NCI-H146 (cell line): ENCODE measurements around the gene ADAMTSL5.
"Not testable (repeated sequence)": the region's sequence is repeated elsewhere in the genome, so short reads cannot be mapped to it uniquely, and the experiment has no call there.

Source experiments
- DNase-seq: peaks from one replicate; lab custom pipeline; 2025; lab: John Stamatoyannopoulos, UW

ADAMTSL5 gene

DNA sequence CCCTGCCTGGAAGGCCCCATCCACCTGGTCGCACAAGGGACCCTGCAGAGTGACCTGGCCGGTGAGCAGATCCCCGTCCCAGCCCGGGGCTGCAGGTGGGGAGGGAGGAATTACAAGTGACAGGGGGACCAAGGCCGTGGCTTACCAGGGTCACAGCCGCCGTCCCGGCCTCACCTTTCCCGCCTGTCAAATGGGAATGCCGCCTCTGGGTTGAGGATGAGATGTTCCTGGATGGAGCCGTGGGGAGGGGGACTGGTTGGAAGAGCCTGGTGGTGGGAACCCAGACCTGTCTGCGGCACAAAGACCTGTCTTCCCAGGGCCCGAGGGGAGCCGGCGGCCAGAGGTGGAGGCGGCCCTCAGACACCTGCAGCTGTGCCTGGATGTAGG, 16.6 kb upstream of the ADAMTSL5 start:
- DNase-seq, result no peak

DNA sequence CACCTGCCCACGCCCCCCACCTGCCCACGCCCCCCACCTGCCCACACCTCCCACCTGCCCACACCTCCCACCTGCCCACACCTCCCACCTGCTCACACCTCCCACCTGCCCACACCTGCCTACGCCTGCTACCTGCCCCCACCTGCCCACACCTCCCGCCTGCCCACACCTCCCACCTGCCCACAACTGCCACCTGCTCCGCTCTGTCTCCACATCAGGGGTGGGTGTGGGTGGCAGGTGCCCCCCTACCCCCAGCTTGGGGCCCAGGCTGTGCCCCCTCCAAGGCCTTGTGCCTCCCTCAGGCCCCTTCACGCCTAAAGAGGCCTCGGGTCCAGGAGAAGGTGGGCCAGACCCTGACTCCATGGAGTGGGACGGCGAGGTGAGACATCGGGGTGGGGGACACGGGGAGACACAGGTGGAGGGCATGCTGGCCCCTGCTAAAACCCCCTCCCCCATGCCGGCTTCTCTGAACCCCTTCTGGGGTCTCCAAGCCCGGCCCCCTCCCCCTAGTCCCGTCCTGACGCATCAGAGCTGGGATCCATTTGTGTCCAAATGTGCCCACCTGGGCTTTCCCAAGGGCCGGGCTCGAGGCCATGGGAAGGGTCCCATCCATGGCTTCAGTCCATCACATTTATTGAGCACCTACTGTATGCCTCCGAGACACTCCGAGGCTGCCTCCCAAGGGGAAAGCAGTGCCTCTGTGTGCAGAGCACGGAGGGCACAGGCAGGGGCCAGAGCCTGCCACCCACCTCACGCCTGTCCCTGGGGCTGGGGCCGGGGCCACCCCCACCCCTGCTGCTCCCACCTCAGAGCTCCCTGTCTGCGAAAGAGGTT, 16.0 kb upstream of the ADAMTSL5 start:
- DNase-seq, result no peak

DNA sequence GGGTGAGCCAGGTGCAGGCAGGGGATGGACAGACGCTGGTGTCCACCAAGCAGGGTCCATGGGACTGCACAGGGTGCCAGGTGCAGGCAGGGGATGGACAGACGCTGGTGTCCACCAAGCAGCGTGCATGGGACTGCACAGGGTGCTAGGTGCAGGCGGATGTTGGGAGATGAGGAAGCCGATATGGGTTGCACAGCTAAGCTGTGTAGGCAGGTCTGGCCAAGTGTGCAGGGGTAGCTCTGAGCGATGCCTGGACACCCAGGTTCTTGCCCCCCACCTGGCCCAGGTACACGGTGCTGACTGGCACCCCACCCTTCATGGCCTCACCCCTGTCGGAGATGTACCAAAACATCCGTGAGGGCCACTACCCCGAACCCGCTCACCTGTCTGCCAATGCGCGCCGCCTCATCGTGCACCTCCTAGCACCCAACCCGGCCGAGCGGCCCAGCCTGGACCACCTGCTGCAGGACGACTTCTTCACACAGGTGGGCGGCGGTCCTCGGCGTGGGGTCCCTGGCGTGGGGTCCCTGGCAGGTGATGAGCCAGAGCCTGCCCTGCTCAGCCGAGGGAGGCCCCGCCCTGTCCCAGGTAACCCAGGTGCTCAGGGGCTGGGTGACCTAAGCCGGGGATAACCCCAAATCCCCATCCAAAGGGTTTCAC, 15.0 kb upstream of the ADAMTSL5 start:
- DNase-seq, result no peak

DNA sequence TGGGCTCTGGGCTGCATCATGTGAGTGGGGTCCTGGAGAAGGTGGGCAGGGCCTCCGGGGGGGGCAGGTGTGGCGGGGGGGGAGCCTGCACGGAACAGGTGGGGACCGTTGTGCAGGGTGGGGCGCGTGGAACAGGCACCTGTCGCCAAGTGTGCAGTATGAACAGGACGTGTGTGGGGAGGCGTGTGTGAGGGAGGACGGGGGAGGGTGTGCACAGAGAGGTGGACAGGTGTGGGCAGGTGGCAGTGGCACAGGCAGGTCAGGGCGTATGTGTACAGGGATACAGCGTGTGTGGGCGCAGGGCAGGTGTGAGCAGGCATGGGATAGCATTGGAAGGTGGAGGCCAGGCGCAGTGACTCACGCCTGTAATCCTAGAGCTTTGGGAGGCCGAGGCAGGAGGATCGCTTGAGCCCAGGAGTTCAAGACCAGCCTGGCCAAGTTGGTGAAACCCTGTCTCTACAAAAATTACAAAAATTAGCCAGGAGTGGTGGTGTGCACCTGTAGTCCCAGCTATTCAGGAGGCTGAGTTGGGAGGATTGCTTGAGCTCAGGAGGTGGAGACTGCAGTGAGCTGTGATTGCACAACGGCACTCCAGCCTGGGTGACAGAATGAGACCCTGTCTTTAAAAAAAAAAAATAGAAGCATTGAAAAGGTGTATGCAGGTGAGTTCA, 14.3 kb upstream of the ADAMTSL5 start:
- DNase-seq, result no peak

DNA sequence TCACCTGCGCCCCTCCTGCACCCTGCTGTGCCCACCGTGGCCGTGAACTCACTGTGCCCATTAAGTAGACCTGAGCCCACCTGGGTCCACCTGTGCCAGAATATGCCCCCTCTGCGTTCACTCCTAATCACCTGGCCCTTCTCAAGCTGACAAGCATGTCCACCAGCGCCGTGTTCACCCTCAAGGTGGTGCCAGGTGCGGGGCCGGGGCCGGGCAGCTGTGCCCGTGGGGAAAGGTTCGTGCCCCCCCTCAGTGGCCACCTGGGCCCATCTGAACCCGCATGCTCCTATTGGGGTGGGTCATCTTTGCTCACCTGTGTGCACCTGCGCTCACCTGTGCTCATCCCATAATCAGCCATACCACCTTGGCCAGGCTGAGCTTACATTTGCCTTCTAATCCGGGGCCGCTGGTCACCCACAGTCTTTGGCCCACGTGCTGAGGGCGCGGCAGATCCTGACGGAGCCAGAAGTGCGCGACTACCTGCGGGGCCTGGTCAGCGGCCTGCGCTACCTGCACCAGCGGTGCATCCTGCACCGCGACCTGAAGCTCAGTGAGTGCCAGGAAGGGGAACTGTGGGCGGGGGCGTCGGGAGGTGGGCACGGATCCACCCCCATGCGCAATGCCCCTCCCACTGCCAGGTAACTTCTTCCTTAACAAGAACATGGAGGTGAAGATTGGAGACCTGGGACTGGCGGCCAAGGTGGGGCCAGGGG, 13.4 kb upstream of the ADAMTSL5 start:
- no peak for DNase-seq

DNA sequence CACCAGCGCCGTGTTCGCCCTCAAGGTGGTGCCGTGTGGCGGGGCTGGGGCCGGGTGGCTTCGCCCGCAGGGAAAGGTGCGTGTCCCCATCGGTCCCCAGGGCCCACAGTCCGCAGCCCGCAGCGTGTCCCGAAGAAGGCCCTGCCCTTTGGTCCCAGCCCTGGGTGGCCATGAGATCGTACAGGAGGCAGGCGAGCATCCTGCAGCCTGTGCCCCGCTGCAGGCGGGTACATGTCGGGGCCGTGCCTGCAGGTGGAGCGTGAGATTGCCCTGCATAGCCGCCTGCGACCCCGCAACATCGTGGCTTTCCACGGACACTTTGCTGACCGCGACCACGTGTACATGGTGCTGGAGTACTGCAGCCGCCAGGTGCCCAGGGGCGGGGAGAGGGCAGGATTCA, 12.5 kb upstream of the ADAMTSL5 start:
- no peak for DNase-seq

DNA sequence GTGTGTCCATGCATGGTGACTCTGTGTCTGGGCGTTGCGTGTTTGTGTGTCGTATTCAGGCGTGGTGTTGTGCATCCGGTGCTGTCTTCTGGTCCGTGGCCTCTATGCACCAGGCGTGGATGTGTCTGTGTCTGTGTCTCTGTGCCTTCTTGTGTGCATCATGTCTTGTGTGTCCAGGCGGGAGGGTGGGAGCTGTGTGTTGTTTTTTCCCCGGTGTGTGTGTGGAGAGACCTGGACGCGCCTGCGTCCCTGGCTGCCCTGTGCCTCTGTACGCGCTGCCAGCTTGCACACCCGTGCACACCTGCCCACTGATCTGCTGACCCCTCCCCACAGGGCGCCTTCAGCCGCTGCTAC, 12.1 kb upstream of the ADAMTSL5 start:
- DNase-seq, result no peak

DNA sequence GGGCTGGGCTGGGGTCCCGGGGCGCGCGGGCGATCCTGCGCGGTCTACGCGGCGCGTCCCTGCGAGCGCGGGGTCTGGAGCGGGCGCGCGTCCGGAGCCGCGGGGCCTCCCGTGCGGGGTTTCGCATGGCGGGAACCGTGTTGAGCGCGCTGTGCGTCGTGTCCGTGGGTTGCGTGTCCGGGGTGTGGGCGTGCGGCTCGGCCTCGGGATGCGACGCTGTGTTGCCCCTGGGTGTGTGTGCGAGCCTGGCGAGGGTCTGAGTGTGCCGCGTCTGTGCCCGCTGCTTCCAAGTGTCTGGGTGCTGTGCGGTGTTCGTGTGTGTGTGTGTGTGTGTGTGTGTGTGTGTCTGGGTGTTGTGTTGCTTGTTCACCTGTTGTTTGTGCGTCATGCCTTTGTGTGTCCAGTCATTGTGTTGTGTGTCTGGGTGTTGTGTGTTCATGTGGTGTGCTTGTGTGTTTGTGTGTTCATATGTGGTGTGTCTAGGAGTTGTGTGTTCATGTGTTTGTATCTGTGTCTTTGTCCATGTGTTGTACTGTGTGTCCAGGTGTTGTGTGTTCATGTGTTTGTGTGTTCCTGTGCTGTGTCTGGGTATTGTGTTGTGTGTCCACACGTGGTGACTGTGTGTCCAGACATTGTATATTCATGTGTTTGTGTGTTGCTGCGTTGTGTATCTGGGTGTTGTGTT, 11.6 kb upstream of the ADAMTSL5 start:
- no peak for DNase-seq

DNA sequence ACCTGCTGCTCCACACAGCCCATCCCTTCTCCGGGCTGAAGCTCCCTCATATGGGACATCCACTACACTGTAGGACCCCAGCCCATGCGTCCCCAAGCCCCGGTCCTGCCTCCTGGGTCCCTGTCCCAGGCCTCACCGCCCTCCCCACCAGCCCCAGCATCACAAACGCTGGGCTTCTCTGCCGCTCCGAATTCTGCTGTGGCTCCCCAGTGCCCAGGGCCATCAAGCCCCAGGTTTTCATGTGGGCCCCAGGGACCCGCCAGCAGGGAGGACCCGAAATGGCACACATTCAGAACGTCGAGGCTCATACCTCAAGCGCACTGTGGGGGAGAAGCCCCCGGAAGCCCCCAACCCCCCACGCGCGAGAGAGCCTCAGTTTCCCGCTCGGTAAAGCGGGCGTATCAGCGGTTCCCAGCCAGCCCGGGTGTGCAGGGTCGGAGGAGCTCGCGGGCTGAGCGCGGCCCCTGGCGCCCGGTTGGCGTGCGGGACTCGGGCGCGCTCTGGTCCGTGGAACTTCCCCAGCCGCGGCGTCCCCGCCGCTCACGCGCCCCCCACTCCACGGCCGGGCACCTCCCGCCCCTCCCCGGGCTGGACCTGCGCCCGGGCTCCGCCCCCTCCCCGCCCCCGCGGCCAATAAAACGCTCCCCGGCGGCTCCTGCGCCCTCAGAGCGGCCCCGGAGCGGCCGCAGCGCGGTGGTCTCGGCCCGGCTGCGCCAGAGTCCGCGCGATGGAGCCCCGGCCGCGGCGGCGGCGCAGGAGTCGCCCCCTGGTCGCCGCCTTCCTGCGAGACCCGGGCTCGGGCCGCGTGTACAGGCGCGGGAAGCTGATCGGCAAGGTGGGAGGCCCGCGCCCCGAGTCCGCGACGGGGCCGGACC, 10.8 kb upstream of the ADAMTSL5 start, which contains the start of gene PLK5:
Gene PLK5, plus strand, starts transcription at position 666 of the 875 bp plus-strand sequence. CDS start 2,920 bp downstream, outside the sequence.
- no peak for DNase-seq

DNA sequence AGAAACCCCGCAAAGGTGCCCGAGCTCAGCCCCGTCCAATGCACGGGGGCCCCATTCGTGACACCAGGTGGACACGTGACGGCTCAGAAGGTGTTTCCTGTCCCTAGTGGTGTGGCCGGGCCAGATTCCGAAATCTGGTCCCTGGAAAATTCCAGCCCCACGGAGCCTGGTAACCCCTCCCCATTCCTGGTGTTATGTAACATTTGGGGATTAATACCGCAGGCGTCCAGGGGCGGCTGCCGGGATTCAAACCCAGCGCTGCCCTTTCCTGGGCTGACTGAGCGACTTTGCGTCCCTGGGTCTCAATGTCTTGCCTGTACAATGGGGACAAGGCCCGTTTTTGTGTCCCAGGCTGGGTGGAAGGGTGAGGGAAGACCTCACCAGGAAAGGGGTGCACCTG, 10.0 kb upstream of the ADAMTSL5 start:
- DNase-seq, result no peak

DNA sequence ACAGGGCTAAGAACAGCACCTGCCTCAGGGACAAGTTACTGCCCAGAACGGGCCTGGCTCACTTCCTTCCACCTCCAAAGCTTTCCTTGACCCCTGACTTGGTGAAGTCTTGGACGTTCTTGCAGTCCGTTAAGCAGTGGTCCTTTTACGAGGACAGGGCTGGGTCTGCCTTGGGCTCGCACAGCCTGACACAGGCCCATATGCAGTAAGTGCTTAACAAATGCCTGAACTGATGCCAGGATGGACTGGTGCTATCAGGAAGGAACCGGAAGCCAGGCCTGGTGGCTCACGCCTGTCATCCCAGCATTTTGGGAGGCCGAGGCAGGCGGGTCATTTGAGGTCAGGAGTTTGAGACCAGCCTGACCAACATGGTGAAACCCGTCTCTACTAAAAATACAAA, 9.2 kb upstream of the ADAMTSL5 start:
- DNase-seq, result no peak

DNA sequence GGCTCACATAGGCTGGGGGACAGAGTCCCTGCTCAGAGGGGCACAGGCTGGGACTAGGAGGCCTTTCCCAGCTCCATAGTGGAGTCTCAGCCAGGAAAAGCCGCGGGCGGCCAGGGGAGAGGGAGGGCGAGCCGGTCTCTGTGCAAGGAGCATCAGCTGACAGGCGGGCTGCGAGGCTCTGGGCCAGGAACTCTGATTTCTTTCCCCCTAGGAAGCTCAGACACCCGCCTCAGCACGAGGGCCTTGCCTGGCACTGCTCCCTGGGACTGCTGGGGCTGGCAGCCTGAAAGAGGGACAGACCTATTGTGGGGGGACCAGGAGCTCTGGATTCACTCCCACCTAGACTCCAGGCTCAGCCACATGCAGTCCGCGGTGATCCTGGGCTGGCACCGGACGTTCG, 8.8 kb upstream of the ADAMTSL5 start:
- DNase-seq, result no peak

DNA sequence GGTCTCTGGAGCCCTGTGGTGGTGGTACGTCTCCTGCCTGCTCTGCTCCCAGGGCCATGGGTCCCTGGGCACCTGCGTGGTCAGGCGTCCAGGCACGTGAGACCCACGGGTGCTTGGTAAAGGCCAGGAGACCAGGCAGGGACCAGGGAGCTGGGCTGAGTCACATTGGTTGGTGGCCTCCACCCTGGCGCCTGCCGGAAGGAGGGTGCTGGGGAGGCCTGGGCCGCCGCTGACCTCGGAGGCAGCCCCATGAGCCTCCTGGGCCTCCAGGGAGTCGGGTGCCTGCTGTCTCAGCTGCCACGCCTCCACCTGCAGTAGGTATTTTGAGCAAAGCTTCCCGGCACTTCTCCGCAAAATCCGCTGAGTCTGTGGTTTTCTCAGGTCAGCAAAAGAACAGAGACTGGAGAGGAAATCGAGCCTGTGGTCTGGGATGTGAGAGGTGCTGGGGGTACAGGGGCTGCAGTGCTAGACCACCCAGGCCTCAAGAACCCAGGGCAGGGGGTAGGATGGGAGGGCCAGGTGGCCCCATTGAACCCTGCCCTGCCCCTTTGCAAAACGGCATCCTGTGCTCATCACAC, 7.5 kb upstream of the ADAMTSL5 start:
- no peak for DNase-seq

DNA sequence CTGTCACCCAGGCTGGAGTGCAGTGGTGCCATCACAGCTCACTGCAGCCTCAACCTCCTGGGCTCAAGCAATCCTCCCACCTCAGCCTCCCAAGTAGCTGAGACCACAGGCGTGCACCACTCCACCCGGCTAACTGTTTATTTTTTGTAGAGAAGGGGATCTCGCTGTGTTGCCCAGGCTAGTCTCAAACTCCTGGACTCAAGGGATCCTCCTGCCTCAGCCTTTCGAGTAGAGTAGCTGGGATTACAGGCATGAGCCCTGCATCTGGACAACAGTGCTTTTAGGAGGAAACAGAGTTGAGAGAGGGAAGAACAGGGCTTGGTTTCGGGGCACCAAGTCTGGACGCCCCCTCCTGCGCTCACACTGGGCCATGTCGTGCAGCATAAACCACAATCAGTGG, 7.0 kb upstream of the ADAMTSL5 start:
- not testable (repeated sequence) for DNase-seq

DNA sequence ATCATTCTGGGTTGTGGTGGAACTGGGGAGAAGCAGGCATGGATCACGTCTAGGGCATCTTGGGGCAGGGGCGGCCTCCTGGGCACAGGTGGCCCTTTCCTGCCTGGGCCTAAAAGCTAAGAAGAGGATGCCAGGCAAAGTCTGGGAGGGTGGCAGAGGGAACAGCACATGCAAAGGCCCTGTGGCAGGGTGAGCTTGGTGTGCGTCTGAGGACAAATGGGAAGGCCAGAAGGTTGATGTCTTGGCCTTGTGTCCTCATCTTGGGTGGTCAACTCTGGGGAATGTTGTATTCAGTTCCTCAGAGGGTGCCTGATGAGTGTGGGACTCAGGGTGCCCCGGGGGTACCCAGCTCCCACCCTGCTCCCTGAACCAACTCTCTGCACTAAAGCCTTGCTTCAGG, 5.7 kb upstream of the ADAMTSL5 start:
- no peak for DNase-seq

DNA sequence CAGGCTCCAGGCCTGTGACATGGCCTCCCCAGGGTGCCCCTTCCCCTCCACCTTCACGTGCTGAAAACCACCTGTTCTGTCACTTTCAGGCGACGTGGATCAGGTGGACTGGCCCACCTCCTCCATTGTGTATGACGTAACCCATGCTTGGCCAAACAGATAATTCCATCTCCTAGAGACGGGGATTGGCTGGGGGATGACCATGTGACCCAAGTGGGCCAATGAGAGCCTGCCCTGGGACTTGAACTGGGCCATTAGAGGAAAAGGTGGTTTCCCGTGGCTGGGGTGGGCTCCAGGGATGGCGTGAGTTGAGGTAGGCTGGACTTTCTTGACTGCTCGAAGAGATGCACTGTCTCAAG, 3.6 kb upstream of the ADAMTSL5 start:
- peak; percentile 24 for DNase-seq

DNA sequence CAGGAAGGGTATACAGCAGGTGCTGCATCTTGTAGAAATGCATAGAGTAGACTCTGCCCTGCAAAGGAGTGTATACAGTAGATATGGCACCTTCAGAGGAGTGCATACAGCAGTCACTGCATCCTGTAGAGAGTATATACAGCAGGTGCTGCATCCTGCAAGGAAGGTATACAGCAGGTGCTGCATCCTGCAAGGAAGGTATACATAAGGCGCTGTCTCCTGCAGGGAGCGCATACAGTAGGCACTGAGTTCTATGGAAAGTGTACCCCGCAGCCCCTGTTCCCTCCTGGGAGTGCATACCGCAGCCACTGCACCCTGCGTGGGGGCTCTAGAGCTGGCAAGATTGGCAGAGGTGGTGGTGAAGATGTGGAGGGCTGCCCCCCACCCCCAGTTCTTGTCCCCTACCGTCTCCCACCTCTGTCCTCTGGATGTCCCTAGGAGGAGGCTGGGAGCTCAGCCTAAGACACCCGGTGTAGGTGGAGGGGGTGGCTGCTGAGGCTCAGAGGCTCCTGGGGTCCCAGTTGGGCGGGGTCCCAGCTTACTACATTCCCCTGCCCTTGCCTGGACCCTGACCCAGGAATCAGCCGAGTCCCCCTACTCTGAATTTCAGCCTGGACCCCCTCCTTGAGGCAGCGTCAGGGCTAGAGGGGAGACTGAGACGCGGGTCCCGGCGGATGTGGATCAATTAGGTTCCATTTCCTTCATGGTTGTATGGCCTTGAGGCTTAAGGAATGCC, 2.3 kb upstream of the ADAMTSL5 start:
- no peak for DNase-seq

DNA sequence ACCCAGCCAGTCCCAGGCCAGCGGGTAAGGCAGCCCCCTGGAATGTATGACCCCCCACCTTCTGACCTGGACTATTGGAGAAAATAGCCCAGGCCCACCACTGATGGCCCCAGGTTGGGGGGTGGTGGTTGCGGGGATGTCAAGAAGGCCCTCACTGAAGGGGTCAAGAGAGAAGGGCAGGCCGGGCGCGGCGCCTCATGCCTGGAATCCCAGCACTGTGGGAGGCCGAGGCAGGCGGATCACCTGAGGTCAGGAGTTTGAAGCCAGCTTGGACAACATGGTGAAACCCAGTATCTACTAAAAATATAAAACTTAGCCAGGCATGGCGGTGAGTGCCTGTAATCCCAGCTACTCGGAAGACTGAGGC, 1.5 kb upstream of the ADAMTSL5 start:
- DNase-seq, result no peak

DNA sequence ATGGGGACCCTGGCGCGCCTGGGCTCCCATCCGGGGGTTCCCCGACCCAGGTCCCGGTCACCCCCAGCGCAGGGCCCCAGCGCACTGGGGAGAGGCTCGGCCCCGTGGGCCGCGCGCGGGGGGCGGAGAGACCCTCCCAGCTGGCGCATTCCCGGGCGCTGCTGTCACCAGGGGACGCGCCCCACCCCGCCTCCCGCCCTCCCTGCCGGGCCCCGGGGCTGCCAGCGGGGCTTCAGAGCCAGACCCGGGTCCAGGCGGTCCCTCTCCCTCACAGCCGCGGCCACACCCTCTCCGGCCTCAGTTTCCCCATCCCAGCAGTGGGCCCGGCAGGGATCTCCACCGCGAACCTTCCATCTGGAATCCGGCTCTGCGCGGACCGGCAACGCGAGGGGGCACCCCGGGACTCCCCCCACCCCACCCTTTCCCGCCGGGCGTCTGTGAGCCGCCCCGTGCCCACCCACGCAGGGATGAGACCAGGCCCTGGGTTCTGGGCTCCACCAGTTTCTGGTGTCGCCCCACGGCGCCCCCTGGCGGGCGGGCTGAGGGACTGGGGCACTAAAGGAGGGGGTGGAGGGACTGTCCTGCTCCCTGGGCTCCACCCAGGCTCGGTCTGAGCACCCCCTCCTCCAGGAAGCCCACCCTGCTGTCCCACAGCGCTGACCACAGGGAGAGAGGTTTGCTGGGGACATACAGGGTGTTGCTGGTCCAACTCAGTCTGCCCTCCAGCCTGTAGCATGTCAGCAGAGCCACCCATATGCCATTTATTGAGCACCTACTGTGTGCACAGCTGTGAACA, 878 bp upstream of the ADAMTSL5 start:
- no peak for DNase-seq
